Dermis blood vessel endothelial cell (primary cell): Measurements from ENCODE around the gene PTPRK. TPM values are rescaled to one million over a fixed set of nuclear protein-coding genes. Genes with fewer than 3 reads are reported as not detected.

Experiments
- DNase-seq: peaks from one replicate; pipeline ENCODE4 v3.0.0; 2010
- total RNA-seq: library from RNA; depleted of rRNA; stranded (reverse); fragments of >200 nt; gene quantifications from 2 replicates; pipeline ENCODE4 v1.2.3, GENCODE V29; 2014

PTPRK gene
- total RNA-seq, 1 donor from 2014 or later: 104 TPM

- DNase-seq: no peak
Measured at GRCh38 chr6:128242765-128243403, 277.5 kb downstream of the PTPRK start.

GRCh38 chr6:128241216-128241615 lies 279.2 kb downstream of the PTPRK start:
- no peak for DNase-seq

GRCh38 chr6:128240024-128240428 lies 280.4 kb downstream of the PTPRK start:
- peak; percentile 37 for DNase-seq

GRCh38 chr6:128239146-128239545 lies 281.3 kb downstream of the PTPRK start:
- DNase-seq: no peak

- DNase-seq: no peak
Measured at GRCh38 chr6:128238225-128238624, 282.2 kb downstream of the PTPRK start.

GRCh38 chr6:128235556-128235955 lies 284.8 kb downstream of the PTPRK start:
- no peak for DNase-seq

GRCh38 chr6:128233531-128233930 lies 286.9 kb downstream of the PTPRK start:
- no peak for DNase-seq

- DNase-seq: no peak
Measured at GRCh38 chr6:128230267-128230989, 290.0 kb downstream of the PTPRK start.

GRCh38 chr6:128225612-128226011 lies 294.8 kb downstream of the PTPRK start:
- no peak for DNase-seq

- DNase-seq: no peak
Measured at GRCh38 chr6:128216917-128217316, 303.5 kb downstream of the PTPRK start.

GRCh38 chr6:128209771-128210170 lies 310.6 kb downstream of the PTPRK start:
- peak; percentile 82 for DNase-seq

- DNase-seq: peak; percentile 22
Measured at GRCh38 chr6:128208851-128209580, 311.4 kb downstream of the PTPRK start.

GRCh38 chr6:128208078-128208477 lies 312.3 kb downstream of the PTPRK start:
- peak; percentile 51 for DNase-seq

GRCh38 chr6:128206610-128207426 lies 313.6 kb downstream of the PTPRK start:
- no peak for DNase-seq

- DNase-seq: no peak
Measured at GRCh38 chr6:128204616-128205015, 315.8 kb downstream of the PTPRK start.

- no peak for DNase-seq
Measured at GRCh38 chr6:128202169-128202765, 318.1 kb downstream of the PTPRK start.

GRCh38 chr6:128200789-128201188 lies 319.6 kb downstream of the PTPRK start:
- no peak for DNase-seq

GRCh38 chr6:128199461-128199860 lies 320.9 kb downstream of the PTPRK start:
- no peak for DNase-seq

- DNase-seq: no peak
Measured at GRCh38 chr6:128192972-128193371, 327.4 kb downstream of the PTPRK start.

GRCh38 chr6:128188678-128189077 lies 331.7 kb downstream of the PTPRK start:
- DNase-seq: no peak

- no peak for DNase-seq
Measured at GRCh38 chr6:128186729-128187128, 333.7 kb downstream of the PTPRK start.

- DNase-seq: peak; percentile 5
Measured at GRCh38 chr6:128179876-128180438, 340.4 kb downstream of the PTPRK start.
